HepG2 (cell line): ENCODE measurements around the gene NXT1. TPM values are rescaled to one million over a fixed set of nuclear protein-coding genes. Genes with fewer than 3 reads are reported as not detected.

Experiments
- ATRX ChIP-seq: sonication (generic); formaldehyde crosslinking; IDR thresholded peaks from 2 replicates; pipeline ENCODE4 v1.4.0; 2020; ENCODE audit warnings: missing genetic modification reagents, borderline replicate concordance
- GTF2F1 ChIP-seq: fragments of 150-350 bp; IDR thresholded peaks from 2 replicates; pipeline ENCODE4 v1.6.1; 2014; ENCODE audit warnings: low read length
- HIVEP1 ChIP-seq: sonication (generic); formaldehyde crosslinking; IDR thresholded peaks from 2 replicates; pipeline ENCODE4 v1.4.0; 2020; ENCODE audit warnings: mild to moderate bottlenecking, missing genetic modification reagents
- HNRNPK ChIP-seq: fragments of 200-400 bp; formaldehyde crosslinking; IDR thresholded peaks from 2 replicates; pipeline ENCODE4 v1.6.1; 2018; ENCODE audit warnings: low read length, low read depth, moderate library complexity, mild to moderate bottlenecking; ENCODE audit not compliant: poor library complexity, severe bottlenecking
- KMT2A ChIP-seq: sonication (generic); formaldehyde crosslinking; IDR thresholded peaks from 2 replicates; pipeline ENCODE4 v1.4.0; 2020; ENCODE audit warnings: missing genetic modification reagents
- MZF1 ChIP-seq: sonication (generic); formaldehyde crosslinking; IDR thresholded peaks from 2 replicates; pipeline ENCODE4 v1.8.1; 2023; ENCODE audit warnings: mild to moderate bottlenecking, missing genetic modification reagents, borderline replicate concordance
- NR1H2 ChIP-seq: sonication (generic); formaldehyde crosslinking; IDR thresholded peaks from 2 replicates; pipeline ENCODE4 v1.8.1; 2022; ENCODE audit warnings: low read depth, missing genetic modification reagents, borderline replicate concordance
- NRL ChIP-seq: sonication (generic); formaldehyde crosslinking; IDR thresholded peaks from 2 replicates; pipeline ENCODE4 v1.5.0; 2020; ENCODE audit warnings: missing genetic modification reagents, mild to moderate bottlenecking, moderate library complexity, borderline replicate concordance
- SALL1 ChIP-seq: sonication (generic); formaldehyde crosslinking; IDR thresholded peaks from 2 replicates; pipeline ENCODE4 v1.8.0; 2022; ENCODE audit warnings: mild to moderate bottlenecking, missing genetic modification reagents
- TBX3 ChIP-seq: fragments of 450-650 bp; IDR thresholded peaks from 2 replicates; pipeline ENCODE4 v1.6.1; 2017; ENCODE audit warnings: antibody characterized with exemption, mild to moderate bottlenecking, inconsistent platforms, borderline replicate concordance
- TGIF2 ChIP-seq: IDR thresholded peaks from 2 replicates; pipeline ENCODE4 v1.6.1; 2016; ENCODE audit warnings: control low read depth, missing compliant biosample characterization
- ZFP36L2 ChIP-seq: sonication (generic); formaldehyde crosslinking; IDR thresholded peaks from 2 replicates; pipeline ENCODE4 v1.4.0; 2020; ENCODE audit warnings: missing genetic modification reagents
- ZNF564 ChIP-seq: sonication (generic); formaldehyde crosslinking; IDR thresholded peaks from 2 replicates; pipeline ENCODE4 v1.8.1; 2023; ENCODE audit warnings: mild to moderate bottlenecking, missing genetic modification reagents
- ZNF607 ChIP-seq: sonication (generic); formaldehyde crosslinking; IDR thresholded peaks from 2 replicates; pipeline ENCODE4 v1.5.1; 2020; ENCODE audit warnings: missing genetic modification reagents, mild to moderate bottlenecking, borderline replicate concordance
- ZNF615 ChIP-seq: sonication (generic); formaldehyde crosslinking; IDR thresholded peaks from 2 replicates; pipeline ENCODE4 v1.5.0; 2020; ENCODE audit warnings: mild to moderate bottlenecking, missing genetic modification reagents, borderline replicate concordance
- ZNF709 ChIP-seq: sonication (generic); formaldehyde crosslinking; IDR thresholded peaks from 2 replicates; pipeline ENCODE4 v1.5.0; 2020; ENCODE audit warnings: mild to moderate bottlenecking, missing genetic modification reagents
- ZNF746 ChIP-seq: sonication (generic); formaldehyde crosslinking; IDR thresholded peaks from 2 replicates; pipeline ENCODE4 v1.8.0; 2022; ENCODE audit warnings: mild to moderate bottlenecking, missing genetic modification reagents
- ZNF772 ChIP-seq: sonication (generic); formaldehyde crosslinking; IDR thresholded peaks from 2 replicates; pipeline ENCODE4 v1.5.0; 2020; ENCODE audit warnings: mild to moderate bottlenecking, missing genetic modification reagents
- ZNF850 ChIP-seq: sonication (generic); formaldehyde crosslinking; conservative IDR thresholded peaks from 2 replicates; pipeline ENCODE4 v1.9.0; 2021; ENCODE audit warnings: mild to moderate bottlenecking, missing genetic modification reagents
- ZSCAN21 ChIP-seq: sonication (generic); formaldehyde crosslinking; IDR thresholded peaks from 2 replicates; pipeline ENCODE4 v1.8.0; 2022; ENCODE audit warnings: mild to moderate bottlenecking, missing genetic modification reagents, moderate library complexity, borderline replicate concordance
- polyA plus RNA-seq, 8 experiments: library from polyadenylated mRNA; depleted of rRNA in 3 of 8; stranded (reverse) in 7 of 8; unstranded in 1 of 8; fragments of >200 nt; fragmentation: Illumina TruSeq in 4 of 8; extraction: Trizol in 4 of 8; gene quantifications; 2 replicates each; pipeline versions ENCODE4 v1.2.1 to v1.2.3, GENCODE V29; 2011 to 2016; ENCODE audit warnings: low read depth in 4 of 8, missing spikeins in 1 of 8, mixed read lengths in 1 of 8; ENCODE audit not compliant: insufficient read depth in 1 of 8
- total RNA-seq, 5 experiments: library from RNA; depleted of rRNA; stranded (reverse); fragments of >200 nt; fragmentation: Illumina TruSeq; extraction: Trizol; gene quantifications; 2 replicates each; pipeline ENCODE4 v1.2.3, GENCODE V29; 2016; ENCODE audit warnings: low read depth in 1 of 5
- TF ChIP-seq, protein P1 (sequence below): sonication (generic); formaldehyde crosslinking; IDR thresholded peaks from 2 replicates; pipeline ENCODE4 v1.8.0; 2022; ENCODE audit warnings: mild to moderate bottlenecking, missing genetic modification reagents; ENCODE audit not compliant: insufficient replicate concordance
- TF ChIP-seq, protein P2 (sequence below): sonication (generic); formaldehyde crosslinking; IDR thresholded peaks from 2 replicates; pipeline ENCODE4 v1.5.0; 2020; ENCODE audit warnings: missing genetic modification reagents, mild to moderate bottlenecking, borderline replicate concordance
- TF ChIP-seq, protein P3 (sequence below): sonication (generic); formaldehyde crosslinking; IDR thresholded peaks from 2 replicates; pipeline ENCODE4 v1.5.0; 2020; ENCODE audit warnings: missing genetic modification reagents
- TF ChIP-seq, protein P4 (sequence below): sonication (generic); formaldehyde crosslinking; IDR thresholded peaks from 2 replicates; pipeline ENCODE4 v1.5.0; 2020; ENCODE audit warnings: mild to moderate bottlenecking, missing genetic modification reagents, moderate library complexity

The NXT1 gene
- total and polyA plus RNA-seq, 2 of the 13 experiments (the other 11 are each of a cell fraction or from before 2014, with no cell fraction given) = 35.6 to 65.9 TPM

DNA sequence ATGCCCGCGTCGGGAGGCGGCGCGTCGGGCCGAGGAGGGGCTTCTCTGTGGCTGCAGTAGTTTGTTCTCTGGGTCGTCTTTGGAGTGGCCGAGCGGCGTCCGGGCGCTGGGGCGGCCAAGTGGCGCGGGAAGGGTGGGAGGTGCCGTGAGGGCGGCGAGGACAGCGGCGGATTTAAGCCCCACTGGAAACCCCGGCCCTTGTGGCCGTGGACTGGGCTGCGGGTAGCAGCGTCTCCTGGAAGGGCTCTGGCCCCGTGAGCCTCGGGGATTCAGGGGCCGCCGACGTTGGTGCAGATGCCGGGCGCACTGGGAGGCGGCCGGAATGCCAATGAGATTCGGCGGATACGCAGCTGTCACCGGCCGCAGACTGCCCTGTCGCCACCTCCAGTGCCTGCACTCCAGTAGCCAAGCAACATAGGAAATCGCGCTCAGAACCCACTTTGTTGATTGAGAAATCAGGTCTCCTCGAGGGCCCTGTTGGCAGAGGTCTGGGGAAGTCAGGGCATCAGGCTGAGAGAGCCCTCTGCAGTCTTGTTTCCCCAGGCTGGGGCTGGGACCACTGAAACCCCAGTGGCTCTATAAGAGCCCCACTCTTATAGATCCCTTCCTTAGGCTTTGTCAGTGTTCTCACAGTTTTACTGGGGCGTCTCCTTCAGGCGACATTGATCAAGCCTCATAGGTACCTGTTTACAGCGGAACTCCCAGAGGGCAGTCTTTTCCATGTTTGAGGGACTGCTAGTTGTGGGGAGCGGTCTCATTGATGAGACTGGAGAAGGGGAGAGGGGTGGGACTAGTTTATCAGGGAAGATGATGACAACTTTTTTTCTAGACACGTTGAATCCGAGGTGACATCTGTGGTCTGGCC, 12.0 kb downstream of the NXT1 start (continued):
- TF ChIP-seq HNRNPK (no peak), GTF2F1 (no peak), ZNF615 (CRISPR knock-in tag) (no peak), SALL1 (CRISPR knock-in tag) (no peak), ZNF564 (CRISPR knock-in tag) (0 out of 2 replicates have a peak, but pooled peaks have one; percentile 26), KMT2A (CRISPR knock-in tag) (no peak), MZF1 (no peak), ZNF850 (CRISPR knock-in tag) (peak; percentile 94; the same call in 1 of the 2 replicates), ZNF772 (CRISPR knock-in tag) (no peak; the same call in 1 of the 2 replicates), ZNF709 (CRISPR knock-in tag) (0 out of 2 replicates have a peak, but pooled peaks have one; percentile 39), NRL (CRISPR knock-in tag) (peak; percentile 39; the same call in 1 of the 2 replicates), ATRX (CRISPR knock-in tag) (no peak), ZSCAN21 (CRISPR knock-in tag) (no peak), ZFP36L2 (CRISPR knock-in tag) (no peak), ZNF746 (CRISPR knock-in tag) (peak; percentile 39; the same call in 1 of the 2 replicates), HIVEP1 (CRISPR knock-in tag) (no peak), NR1H2 (0 out of 2 replicates have a peak, but pooled peaks have one; percentile 28), TGIF2 (CRISPR knock-in tag) (peak; percentile 67; the same call in 1 of the 2 replicates), ZNF607 (CRISPR knock-in tag) (0 out of 2 replicates have a peak, but pooled peaks have one; percentile 51), TBX3 (no peak)
- TF ChIP-seq, protein P1, sequence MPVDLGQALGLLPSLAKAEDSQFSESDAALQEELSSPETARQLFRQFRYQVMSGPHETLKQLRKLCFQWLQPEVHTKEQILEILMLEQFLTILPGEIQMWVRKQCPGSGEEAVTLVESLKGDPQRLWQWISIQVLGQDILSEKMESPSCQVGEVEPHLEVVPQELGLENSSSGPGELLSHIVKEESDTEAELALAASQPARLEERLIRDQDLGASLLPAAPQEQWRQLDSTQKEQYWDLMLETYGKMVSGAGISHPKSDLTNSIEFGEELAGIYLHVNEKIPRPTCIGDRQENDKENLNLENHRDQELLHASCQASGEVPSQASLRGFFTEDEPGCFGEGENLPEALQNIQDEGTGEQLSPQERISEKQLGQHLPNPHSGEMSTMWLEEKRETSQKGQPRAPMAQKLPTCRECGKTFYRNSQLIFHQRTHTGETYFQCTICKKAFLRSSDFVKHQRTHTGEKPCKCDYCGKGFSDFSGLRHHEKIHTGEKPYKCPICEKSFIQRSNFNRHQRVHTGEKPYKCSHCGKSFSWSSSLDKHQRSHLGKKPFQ (CRISPR knock-in tag) = no peak
- TF ChIP-seq, protein P2, sequence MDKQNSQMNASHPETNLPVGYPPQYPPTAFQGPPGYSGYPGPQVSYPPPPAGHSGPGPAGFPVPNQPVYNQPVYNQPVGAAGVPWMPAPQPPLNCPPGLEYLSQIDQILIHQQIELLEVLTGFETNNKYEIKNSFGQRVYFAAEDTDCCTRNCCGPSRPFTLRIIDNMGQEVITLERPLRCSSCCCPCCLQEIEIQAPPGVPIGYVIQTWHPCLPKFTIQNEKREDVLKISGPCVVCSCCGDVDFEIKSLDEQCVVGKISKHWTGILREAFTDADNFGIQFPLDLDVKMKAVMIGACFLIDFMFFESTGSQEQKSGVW (CRISPR knock-in tag) = 0 out of 2 replicates have a peak, but pooled peaks have one; percentile 3
- TF ChIP-seq, protein P3, sequence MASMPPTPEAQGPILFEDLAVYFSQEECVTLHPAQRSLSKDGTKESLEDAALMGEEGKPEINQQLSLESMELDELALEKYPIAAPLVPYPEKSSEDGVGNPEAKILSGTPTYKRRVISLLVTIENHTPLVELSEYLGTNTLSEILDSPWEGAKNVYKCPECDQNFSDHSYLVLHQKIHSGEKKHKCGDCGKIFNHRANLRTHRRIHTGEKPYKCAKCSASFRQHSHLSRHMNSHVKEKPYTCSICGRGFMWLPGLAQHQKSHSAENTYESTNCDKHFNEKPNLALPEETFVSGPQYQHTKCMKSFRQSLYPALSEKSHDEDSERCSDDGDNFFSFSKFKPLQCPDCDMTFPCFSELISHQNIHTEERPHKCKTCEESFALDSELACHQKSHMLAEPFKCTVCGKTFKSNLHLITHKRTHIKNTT (CRISPR knock-in tag) = no peak
- TF ChIP-seq, protein P4, sequence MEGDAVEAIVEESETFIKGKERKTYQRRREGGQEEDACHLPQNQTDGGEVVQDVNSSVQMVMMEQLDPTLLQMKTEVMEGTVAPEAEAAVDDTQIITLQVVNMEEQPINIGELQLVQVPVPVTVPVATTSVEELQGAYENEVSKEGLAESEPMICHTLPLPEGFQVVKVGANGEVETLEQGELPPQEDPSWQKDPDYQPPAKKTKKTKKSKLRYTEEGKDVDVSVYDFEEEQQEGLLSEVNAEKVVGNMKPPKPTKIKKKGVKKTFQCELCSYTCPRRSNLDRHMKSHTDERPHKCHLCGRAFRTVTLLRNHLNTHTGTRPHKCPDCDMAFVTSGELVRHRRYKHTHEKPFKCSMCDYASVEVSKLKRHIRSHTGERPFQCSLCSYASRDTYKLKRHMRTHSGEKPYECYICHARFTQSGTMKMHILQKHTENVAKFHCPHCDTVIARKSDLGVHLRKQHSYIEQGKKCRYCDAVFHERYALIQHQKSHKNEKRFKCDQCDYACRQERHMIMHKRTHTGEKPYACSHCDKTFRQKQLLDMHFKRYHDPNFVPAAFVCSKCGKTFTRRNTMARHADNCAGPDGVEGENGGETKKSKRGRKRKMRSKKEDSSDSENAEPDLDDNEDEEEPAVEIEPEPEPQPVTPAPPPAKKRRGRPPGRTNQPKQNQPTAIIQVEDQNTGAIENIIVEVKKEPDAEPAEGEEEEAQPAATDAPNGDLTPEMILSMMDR (CRISPR knock-in tag) = peak; percentile 35; the same call in 1 of the 2 replicates
